ENCODE results near the gene CAMK2A.

CAMK2A gene

DNA sequence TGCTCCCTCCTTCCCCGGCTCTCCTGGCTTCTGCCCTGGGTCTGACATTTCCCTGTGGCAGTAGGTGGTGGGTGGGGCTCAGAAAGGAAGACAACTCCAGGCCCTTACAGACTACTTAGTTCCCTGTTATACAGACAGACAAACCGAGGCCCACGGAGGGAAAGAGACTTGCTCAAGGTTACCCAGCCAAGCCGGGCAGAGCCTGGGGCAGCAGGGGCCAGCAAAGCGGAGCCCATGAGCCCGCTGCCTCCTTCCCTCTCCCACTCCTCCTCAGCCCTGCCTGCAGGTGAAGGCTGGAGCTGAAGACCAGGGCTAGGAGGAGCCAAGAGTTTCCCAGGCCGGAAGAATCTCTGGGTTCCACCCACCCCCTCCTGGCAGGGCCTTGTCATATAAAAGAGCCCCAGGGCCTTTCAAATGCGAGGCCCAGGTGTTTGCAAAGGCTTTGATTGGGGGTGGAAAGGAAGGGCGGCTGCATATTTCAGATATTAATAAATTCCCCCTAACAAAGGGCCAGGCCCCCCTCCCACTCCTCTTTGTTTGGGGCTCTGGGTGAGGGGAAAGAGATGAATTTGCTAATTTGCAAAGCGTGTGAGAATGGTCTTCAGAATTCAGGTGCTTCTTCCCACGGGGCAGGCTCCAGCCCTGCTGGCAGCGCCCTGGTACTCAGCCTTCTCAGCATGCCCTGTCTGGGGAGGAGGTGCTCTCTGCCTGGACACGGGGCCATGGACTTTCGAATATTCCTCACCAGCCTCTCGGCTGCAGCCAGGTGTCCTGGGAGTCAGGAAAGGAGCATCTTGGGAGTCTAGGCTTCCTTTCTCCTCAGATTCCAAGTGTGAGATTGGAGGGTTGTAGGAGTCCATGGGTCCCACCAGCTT is 78.2 kb downstream of the CAMK2A start:
- Histone ChIP-seq H3K9me3 (ENCODE audit: control insufficient read depth, low read length) (no peaks in the 10 kb centered on the region), H3K9ac (ENCODE audit: low read length) (no peak overlapping the region), H3K27me3 (replicated peaks; ENCODE audit: control insufficient read depth, insufficient read depth, low read length) (no peaks in the 10 kb centered on the region), H3K36me3 (ENCODE audit: control insufficient read depth, insufficient read depth, low read length, severe bottlenecking) (no peaks in the 10 kb centered on the region), H3K4me1 (ENCODE audit: control insufficient read depth, insufficient read depth, low read length) (peaks cover 46% of the 10 kb centered on the region), H3K4me3 (ENCODE audit: low read length) (no peak overlapping the region)
- DNase-seq (ENCODE audit: low read depth), result no peak

DNA sequence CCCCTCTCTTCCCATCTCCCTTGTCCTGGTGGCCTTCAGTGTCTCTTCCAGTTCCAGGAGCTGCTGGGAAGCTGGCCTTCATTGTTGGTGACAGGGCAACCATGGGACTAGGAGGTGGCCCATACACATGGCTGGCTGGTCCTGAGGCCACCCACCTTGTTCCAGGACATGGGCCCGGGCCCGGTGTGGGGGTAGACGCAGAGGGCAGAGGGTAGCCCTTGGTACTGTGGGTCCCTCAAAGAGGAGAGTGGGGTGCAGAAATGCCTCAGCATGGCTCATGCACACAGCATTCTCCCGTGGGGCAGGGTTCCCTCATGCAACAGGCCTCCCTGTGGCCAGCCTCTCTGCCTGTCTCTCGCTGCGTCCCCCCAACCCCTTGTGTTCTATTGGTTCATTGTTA is 78.9 kb downstream of the CAMK2A start:
- H3K9me3 ChIP-seq (ENCODE audit: control insufficient read depth, low read length), result no peaks in the 10 kb centered on the region
- no peak for DNase-seq (ENCODE audit: low read depth)
- H3K9ac ChIP-seq (ENCODE audit: low read length), result no peak overlapping the region
- H3K27me3 ChIP-seq (replicated peaks; ENCODE audit: control insufficient read depth, insufficient read depth, low read length), result no peaks in the 10 kb centered on the region
- no peaks in the 10 kb centered on the region for H3K36me3 ChIP-seq (ENCODE audit: control insufficient read depth, insufficient read depth, low read length, severe bottlenecking)
- no peak overlapping the region for H3K4me3 ChIP-seq (ENCODE audit: low read length)
- peaks cover 39% of the 10 kb centered on the region for H3K4me1 ChIP-seq (ENCODE audit: control insufficient read depth, insufficient read depth, low read length)

DNA sequence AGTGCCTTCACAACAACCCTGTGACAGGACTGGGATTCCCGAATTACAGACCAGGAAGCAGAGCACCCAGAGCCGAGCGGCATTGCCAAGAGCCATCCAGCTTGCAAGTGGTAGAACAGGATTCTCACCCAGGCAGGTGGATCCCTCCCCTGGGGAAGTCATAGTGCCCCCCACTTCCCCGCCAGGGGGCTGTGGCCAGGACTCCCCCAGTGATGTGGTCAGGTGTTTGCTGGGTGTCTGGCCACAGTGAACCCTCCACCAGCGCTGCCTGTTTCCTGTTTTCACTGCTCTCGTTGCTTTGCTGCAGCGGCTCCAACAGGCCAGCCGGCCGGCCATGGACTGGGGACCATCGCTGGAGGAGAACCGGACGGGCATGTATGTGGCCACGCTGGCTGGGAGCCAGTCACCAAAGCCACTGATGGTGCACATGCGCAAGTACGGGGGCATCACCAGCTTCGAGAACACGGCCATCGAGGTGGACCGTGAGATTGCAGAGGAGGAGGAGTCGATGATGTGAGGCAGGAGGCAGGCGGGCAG is 80.4 kb downstream of the CAMK2A start:
- H3K9me3 ChIP-seq (ENCODE audit: control insufficient read depth, low read length), result no peaks in the 10 kb centered on the region
- H3K4me1 ChIP-seq (ENCODE audit: control insufficient read depth, insufficient read depth, low read length), result peaks cover 27% of the 10 kb centered on the region
- H3K36me3 ChIP-seq (ENCODE audit: control insufficient read depth, insufficient read depth, low read length, severe bottlenecking), result no peaks in the 10 kb centered on the region
- peak; percentile 28 for DNase-seq (ENCODE audit: low read depth)
- H3K9ac ChIP-seq (ENCODE audit: low read length), result no peak overlapping the region
- H3K27me3 ChIP-seq (replicated peaks; ENCODE audit: control insufficient read depth, insufficient read depth, low read length), result no peaks in the 10 kb centered on the region
- no peak overlapping the region for H3K4me3 ChIP-seq (ENCODE audit: low read length)

DNA sequence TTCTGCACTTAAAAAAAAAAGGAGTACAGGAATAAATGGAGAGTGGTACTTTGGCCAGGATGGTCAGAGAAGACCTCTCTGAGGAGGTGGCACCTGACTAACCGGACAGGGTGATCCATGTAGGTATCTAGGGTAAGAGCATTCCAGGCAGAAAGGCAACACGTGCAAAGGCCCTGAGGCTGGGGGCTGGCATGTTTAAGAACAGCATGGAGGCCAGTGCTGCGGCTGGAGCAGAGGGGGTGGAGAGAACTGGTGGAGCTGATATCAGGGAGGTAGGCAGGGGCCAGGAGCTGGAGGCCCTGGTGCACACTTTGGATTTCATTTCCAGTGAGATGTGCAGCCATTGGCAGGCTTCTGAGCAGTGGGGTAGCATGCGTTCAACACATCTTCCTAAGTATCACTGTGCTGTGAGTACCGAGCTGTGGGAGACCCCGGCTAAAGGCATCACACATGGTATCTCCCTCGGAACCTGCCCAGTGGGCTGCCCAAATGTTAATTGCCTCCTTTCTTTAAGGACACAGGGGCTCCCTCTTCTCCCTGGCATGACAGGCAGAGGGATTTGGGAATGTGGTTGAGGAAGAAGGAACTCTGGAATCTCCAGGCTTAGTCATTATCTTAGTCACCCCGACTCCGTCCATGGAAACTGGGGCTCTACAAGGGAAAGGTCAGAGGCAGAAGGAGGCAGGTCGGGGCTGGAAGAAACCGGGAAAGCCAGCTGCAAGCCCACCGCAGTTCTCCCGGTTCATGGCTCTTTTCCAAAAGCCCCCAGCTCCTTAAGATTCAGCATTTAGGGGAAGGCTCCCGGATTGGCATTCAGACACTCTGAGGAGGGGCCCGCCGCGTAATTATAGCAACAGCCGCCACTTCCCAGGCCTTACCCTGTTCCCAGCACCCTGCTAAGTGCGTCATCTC is 81.1 kb downstream of the CAMK2A start:
- Histone ChIP-seq H3K9me3 (ENCODE audit: control insufficient read depth, low read length) (no peaks in the 10 kb centered on the region), H3K27me3 (replicated peaks; ENCODE audit: control insufficient read depth, insufficient read depth, low read length) (no peaks in the 10 kb centered on the region), H3K4me1 (ENCODE audit: control insufficient read depth, insufficient read depth, low read length) (peaks cover 21% of the 10 kb centered on the region), H3K4me3 (ENCODE audit: low read length) (no peak overlapping the region), H3K36me3 (ENCODE audit: control insufficient read depth, insufficient read depth, low read length, severe bottlenecking) (no peaks in the 10 kb centered on the region), H3K9ac (ENCODE audit: low read length) (no peak overlapping the region)
- peak; percentile 23 for DNase-seq (ENCODE audit: low read depth)

DNA sequence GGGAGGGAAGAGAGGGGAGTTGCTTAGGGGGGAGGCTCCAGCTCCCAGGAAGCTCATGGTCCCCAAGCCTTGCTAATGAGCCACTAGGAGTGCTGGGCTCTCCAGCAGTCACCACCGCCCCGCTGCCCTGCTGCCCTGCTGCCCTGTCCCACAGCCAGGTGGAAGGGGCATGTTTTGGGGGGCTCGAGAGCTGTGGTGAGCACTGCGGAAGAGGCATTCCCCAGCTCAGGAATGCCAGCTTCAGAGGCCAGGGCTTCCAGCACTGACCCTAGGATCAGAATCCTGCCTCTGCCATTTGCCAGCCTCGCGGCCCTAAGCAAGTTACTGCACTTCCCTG is 82.8 kb downstream of the CAMK2A start:
- H3K4me3 ChIP-seq (ENCODE audit: low read length), result no peak overlapping the region
- DNase-seq (ENCODE audit: low read depth), result no peak
- H3K9me3 ChIP-seq (ENCODE audit: control insufficient read depth, low read length), result no peaks in the 10 kb centered on the region
- H3K36me3 ChIP-seq (ENCODE audit: control insufficient read depth, insufficient read depth, low read length, severe bottlenecking), result no peaks in the 10 kb centered on the region
- H3K4me1 ChIP-seq (ENCODE audit: control insufficient read depth, insufficient read depth, low read length), result peaks cover 16% of the 10 kb centered on the region
- H3K9ac ChIP-seq (ENCODE audit: low read length), result no peak overlapping the region
- H3K27me3 ChIP-seq (replicated peaks; ENCODE audit: control insufficient read depth, insufficient read depth, low read length), result no peaks in the 10 kb centered on the region

DNA sequence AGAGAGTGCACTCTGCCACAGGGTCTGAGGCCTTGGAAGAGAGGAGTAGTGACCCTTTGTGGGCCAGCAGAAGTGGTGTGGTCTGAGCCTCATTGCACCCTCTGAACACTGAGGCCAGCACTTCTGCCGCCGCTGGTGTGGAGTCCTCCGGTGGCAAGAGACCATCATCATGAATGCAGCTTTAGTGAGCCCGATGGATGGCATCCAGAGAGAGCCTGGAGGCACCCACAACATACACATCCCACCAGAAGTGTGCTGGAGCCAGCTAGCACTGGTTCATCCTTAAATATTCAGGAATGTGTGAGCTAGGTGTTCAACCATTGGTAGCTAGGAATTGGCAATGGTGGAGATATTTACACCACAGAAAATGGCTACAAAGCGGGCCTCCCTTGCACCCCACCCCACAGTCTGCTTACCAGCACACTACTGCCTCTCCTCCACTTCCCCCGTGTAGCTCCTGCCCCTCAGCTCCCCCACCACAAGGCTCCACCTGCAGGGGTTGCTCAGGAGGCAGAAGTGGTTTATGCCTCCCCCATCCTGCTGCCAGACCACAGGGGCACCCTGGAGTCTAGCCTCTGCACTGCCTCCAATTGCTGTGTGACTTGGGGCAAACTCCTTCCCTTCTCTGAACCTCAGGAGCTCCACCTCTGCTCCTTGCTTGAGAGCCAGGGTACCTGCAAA is 83.3 kb downstream of the CAMK2A start:
- Histone ChIP-seq H3K9ac (ENCODE audit: low read length) (no peak overlapping the region), H3K4me3 (ENCODE audit: low read length) (no peak overlapping the region), H3K9me3 (ENCODE audit: control insufficient read depth, low read length) (no peaks in the 10 kb centered on the region), H3K4me1 (ENCODE audit: control insufficient read depth, insufficient read depth, low read length) (peaks cover 16% of the 10 kb centered on the region), H3K36me3 (ENCODE audit: control insufficient read depth, insufficient read depth, low read length, severe bottlenecking) (no peaks in the 10 kb centered on the region), H3K27me3 (replicated peaks; ENCODE audit: control insufficient read depth, insufficient read depth, low read length) (no peaks in the 10 kb centered on the region)
- no peak for DNase-seq (ENCODE audit: low read depth)

DNA sequence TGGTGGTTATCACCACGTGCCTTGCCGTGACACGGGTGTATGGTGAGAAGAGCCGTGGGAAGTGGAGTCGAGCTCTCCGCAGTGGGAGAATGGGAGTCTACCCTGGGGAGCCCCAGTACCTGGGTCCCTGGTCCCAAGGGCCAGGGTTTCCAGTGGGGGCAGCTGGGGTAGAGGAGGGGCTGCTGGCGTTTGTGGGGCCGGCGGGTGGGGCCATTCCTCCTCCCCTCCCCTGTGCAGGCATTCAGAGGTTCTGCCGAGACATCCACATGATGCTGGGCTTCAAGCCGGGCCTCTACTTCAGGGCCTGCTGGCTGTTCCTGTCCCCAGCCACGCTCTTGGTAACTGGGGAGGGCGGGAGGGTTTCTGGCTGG is 85.0 kb downstream of the CAMK2A start:
- peaks cover 16% of the 10 kb centered on the region for H3K4me1 ChIP-seq (ENCODE audit: control insufficient read depth, insufficient read depth, low read length)
- H3K4me3 ChIP-seq (ENCODE audit: low read length), result no peak overlapping the region
- H3K9ac ChIP-seq (ENCODE audit: low read length), result no peak overlapping the region
- no peaks in the 10 kb centered on the region for H3K27me3 ChIP-seq (replicated peaks; ENCODE audit: control insufficient read depth, insufficient read depth, low read length)
- no peaks in the 10 kb centered on the region for H3K9me3 ChIP-seq (ENCODE audit: control insufficient read depth, low read length)
- no peaks in the 10 kb centered on the region for H3K36me3 ChIP-seq (ENCODE audit: control insufficient read depth, insufficient read depth, low read length, severe bottlenecking)
- DNase-seq (ENCODE audit: low read depth), result no peak

DNA sequence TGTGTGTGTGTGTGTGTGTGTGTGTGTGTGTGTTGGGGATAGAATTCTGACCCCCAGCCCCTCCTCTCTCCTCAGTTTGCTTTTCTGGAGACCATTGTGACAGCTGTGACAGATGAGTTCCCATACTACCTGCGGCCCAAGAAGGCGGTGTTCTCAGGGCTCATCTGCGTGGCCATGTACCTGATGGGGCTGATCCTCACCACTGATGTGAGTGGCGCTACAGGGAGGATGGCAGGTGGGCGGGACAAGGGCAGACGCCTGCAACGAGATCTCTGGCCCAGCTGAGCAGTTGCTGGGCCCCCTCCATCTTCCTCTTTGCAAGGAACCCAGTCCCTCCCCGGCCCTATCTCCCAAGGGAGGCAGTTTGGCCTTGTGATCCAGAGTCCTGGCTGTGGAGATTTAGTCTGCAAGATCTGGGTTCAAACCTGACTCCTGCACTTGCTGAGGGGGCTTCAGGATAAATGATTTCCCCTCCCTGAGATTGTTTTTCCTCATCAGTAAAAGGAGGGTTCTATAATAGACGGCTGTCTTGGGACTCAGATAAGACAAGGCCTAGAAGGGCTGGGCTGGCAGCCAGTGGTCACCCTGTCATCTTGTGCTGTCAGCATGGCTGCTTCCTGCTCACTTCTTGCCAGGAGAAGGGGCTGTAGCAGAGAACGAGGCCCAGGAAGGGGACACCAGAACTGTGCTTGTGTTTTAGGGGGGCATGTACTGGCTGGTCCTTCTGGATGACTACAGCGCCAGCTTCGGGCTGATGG is 85.6 kb downstream of the CAMK2A start:
- no peak for DNase-seq (ENCODE audit: low read depth)
- Histone ChIP-seq H3K9ac (ENCODE audit: low read length) (no peak overlapping the region), H3K36me3 (ENCODE audit: control insufficient read depth, insufficient read depth, low read length, severe bottlenecking) (no peaks in the 10 kb centered on the region), H3K4me3 (ENCODE audit: low read length) (no peak overlapping the region), H3K4me1 (ENCODE audit: control insufficient read depth, insufficient read depth, low read length) (peaks cover 14% of the 10 kb centered on the region), H3K27me3 (replicated peaks; ENCODE audit: control insufficient read depth, insufficient read depth, low read length) (peaks cover 3% of the 10 kb centered on the region), H3K9me3 (ENCODE audit: control insufficient read depth, low read length) (no peaks in the 10 kb centered on the region)

DNA sequence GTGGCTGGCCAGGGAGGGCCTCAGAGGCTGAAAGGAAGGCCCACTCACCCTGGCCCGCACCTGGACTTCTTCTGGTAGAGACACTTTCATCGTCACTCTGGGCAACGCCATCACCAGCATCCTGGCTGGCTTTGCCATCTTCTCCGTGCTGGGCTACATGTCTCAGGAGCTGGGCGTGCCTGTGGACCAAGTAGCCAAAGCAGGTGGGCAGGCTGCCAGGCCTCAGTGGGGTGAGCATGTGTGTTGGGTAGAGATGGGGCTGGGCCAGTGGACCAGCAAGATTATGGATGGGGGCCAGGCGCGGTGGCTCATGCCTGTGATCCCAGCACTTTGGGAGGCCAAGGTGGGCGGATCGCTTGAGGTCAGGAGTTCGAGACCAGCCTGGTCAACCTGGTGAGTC is 87.1 kb downstream of the CAMK2A start:
- no peak for DNase-seq (ENCODE audit: low read depth)
- Histone ChIP-seq H3K9ac (ENCODE audit: low read length) (no peak overlapping the region), H3K36me3 (ENCODE audit: control insufficient read depth, insufficient read depth, low read length, severe bottlenecking) (no peaks in the 10 kb centered on the region), H3K27me3 (replicated peaks; ENCODE audit: control insufficient read depth, insufficient read depth, low read length) (peaks cover 10% of the 10 kb centered on the region), H3K4me1 (ENCODE audit: control insufficient read depth, insufficient read depth, low read length) (peaks cover 4% of the 10 kb centered on the region), H3K4me3 (ENCODE audit: low read length) (no peak overlapping the region), H3K9me3 (ENCODE audit: control insufficient read depth, low read length) (no peaks in the 10 kb centered on the region)

DNA sequence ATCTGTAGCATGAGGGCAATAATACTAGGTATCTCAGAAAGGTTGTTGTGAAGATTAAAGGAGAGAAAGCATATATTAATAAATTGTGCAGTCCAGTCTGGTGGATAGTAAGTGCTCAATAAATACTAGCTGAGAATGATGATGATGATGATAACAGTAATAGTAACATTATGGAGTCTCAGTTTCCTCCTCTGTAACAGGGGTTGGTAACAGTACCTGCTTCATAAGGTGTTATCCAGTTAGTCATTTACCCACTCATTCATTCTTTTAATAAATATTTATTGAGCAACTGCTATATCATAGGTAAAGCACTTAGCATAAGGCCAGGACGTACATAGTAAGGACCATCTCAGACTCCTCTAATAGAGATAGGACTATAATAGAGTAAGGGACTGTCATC is 92.1 kb downstream of the CAMK2A start:
- Histone ChIP-seq H3K9ac (ENCODE audit: low read length) (no peak overlapping the region), H3K27me3 (replicated peaks; ENCODE audit: control insufficient read depth, insufficient read depth, low read length) (peaks cover 10% of the 10 kb centered on the region), H3K9me3 (ENCODE audit: control insufficient read depth, low read length) (no peaks in the 10 kb centered on the region), H3K36me3 (ENCODE audit: control insufficient read depth, insufficient read depth, low read length, severe bottlenecking) (no peaks in the 10 kb centered on the region), H3K4me3 (ENCODE audit: low read length) (no peak overlapping the region), H3K4me1 (ENCODE audit: control insufficient read depth, insufficient read depth, low read length) (no peaks in the 10 kb centered on the region)
- DNase-seq (ENCODE audit: low read depth), result no peak
